GM21526 (cell line): Measurements from ENCODE around the gene WNT7A.
"Not testable (repeated sequence)": the region's sequence is repeated elsewhere in the genome, so short reads cannot be mapped to it uniquely, and the experiment has no call there.

Experiments
- ATAC-seq: cut with Tn5 transposase; IDR thresholded peaks from one replicate; pipeline ENCODE4 v1.9.1; 2021; ENCODE audit warnings: moderate library complexity; ENCODE audit not compliant: unreplicated experiment, low FRiP score

Gene WNT7A

GRCh38 chr3:13867732-13868131, 12.1 kb downstream of the WNT7A start:
- no peak for ATAC-seq

GRCh38 chr3:13866041-13866965, 13.6 kb downstream of the WNT7A start:
- no peak for ATAC-seq

- ATAC-seq = no peak
These were observed 14.3 kb downstream of the WNT7A start for GRCh38 chr3:13865581-13865980.

GRCh38 chr3:13865106-13865505, 14.8 kb downstream of the WNT7A start:
- no peak for ATAC-seq

- ATAC-seq = no peak
These were observed 15.8 kb downstream of the WNT7A start for GRCh38 chr3:13863965-13864595.

GRCh38 chr3:13863382-13863952, 16.4 kb downstream of the WNT7A start:
- no peak for ATAC-seq

GRCh38 chr3:13861461-13861860, 18.4 kb downstream of the WNT7A start:
- no peak for ATAC-seq

GRCh38 chr3:13860001-13860400, 19.9 kb downstream of the WNT7A start:
- ATAC-seq = no peak

- ATAC-seq = no peak
These were observed 20.9 kb downstream of the WNT7A start for GRCh38 chr3:13858768-13859520.

GRCh38 chr3:13857702-13858380, 22.0 kb downstream of the WNT7A start:
- ATAC-seq = no peak

GRCh38 chr3:13856628-13857027, 23.2 kb downstream of the WNT7A start:
- ATAC-seq = not testable (repeated sequence)

- no peak for ATAC-seq
These were observed 23.9 kb downstream of the WNT7A start for GRCh38 chr3:13856006-13856405.

GRCh38 chr3:13854492-13854891, 25.4 kb downstream of the WNT7A start:
- no peak for ATAC-seq

GRCh38 chr3:13853978-13854296, 25.9 kb downstream of the WNT7A start:
- no peak for ATAC-seq

GRCh38 chr3:13853256-13853977, 26.5 kb downstream of the WNT7A start:
- no peak for ATAC-seq

GRCh38 chr3:13852638-13853009, 27.2 kb downstream of the WNT7A start:
- ATAC-seq = no peak

- no peak for ATAC-seq
These were observed 27.8 kb downstream of the WNT7A start for GRCh38 chr3:13851997-13852637.

GRCh38 chr3:13851091-13851849, 28.6 kb downstream of the WNT7A start:
- no peak for ATAC-seq
